Stimulated activated CD4-positive, alpha-beta T cell treated with anti-CD3 and anti-CD28 coated beads, Interleukin-12 subunit alpha, Interleukin-12 subunit beta, amount 100 ng/mL, for 24 hours (primary cell): ENCODE results near the gene MEIOB.

Source experiments
- DNase-seq, 2 experiments: peaks; one replicate each; pipeline ENCODE4 v3.0.0-alpha.2; 2020; ENCODE audit warnings: low read depth in 2 of 2

MEIOB gene

GRCh38 chr16:1831186-1832075, 40.5 kb downstream of the MEIOB start:
- DNase-seq = no peak

GRCh38 chr16:1830213-1830612, 41.8 kb downstream of the MEIOB start:
- DNase-seq = no peak

- DNase-seq = no peak
Measured at GRCh38 chr16:1828645-1829410, 43.1 kb downstream of the MEIOB start.

GRCh38 chr16:1826691-1827573, 45.0 kb downstream of the MEIOB start, which contains the start of the genes FAHD1 and HAGH:
FAHD1 (plus strand) TSS chr16:1827206; CDS start chr16:1827239, 33 bp downstream.
HAGH (minus strand) TSS chr16:1826825; CDS start chr16:1826787, 38 bp downstream.
- DNase-seq = peak; percentile 85

- peak; percentile 45 to 58 for DNase-seq
Measured at GRCh38 chr16:1825864-1826690, 45.9 kb downstream of the MEIOB start.

GRCh38 chr16:1825381-1825863, 46.5 kb downstream of the MEIOB start:
- DNase-seq = no peak

GRCh38 chr16:1823821-1824220, 48.1 kb downstream of the MEIOB start:
- no peak for DNase-seq

- no peak for DNase-seq
Measured at GRCh38 chr16:1822801-1823200, 49.2 kb downstream of the MEIOB start.

- no peak for DNase-seq
Measured at GRCh38 chr16:1821861-1822611, 49.9 kb downstream of the MEIOB start.

- no peak for DNase-seq
Measured at GRCh38 chr16:1820946-1821290, 51.0 kb downstream of the MEIOB start.

- no peak for DNase-seq
Measured at GRCh38 chr16:1820096-1820945, 51.6 kb downstream of the MEIOB start.

- DNase-seq = no peak
Measured at GRCh38 chr16:1819611-1820010, 52.4 kb downstream of the MEIOB start.

- DNase-seq = no peak
Measured at GRCh38 chr16:1818873-1819525, 53.0 kb downstream of the MEIOB start.

GRCh38 chr16:1818204-1818872, 53.6 kb downstream of the MEIOB start:
- no peak for DNase-seq

- DNase-seq = no peak
Measured at GRCh38 chr16:1817716-1818115, 54.2 kb downstream of the MEIOB start.

- DNase-seq = no peak
Measured at GRCh38 chr16:1817276-1817589, 54.7 kb downstream of the MEIOB start.

- DNase-seq = no peak
Measured at GRCh38 chr16:1816396-1817275, 55.3 kb downstream of the MEIOB start.
